CD14-positive monocyte (primary cell): ENCODE measurements around the gene RAB28. TPM values are rescaled to one million over a fixed set of nuclear protein-coding genes. Genes with fewer than 3 reads are reported as not detected.
"Not testable (repeated sequence)": the region's sequence is repeated elsewhere in the genome, so short reads cannot be mapped to it uniquely, and the experiment has no call there.

Source experiments
- DNase-seq, 3 donors: peaks; one replicate each; pipeline ENCODE4 v3.0.0-alpha.2; 2011 to 2022
- H2AFZ ChIP-seq: 2 replicates; pipeline ENCODE4 v1.6.0; 2012; ENCODE audit warnings: mild to moderate bottlenecking, low read depth, low read length, inconsistent platforms; ENCODE audit not compliant: insufficient read depth, poor library complexity, severe bottlenecking
- H3K27ac ChIP-seq, 2 donors: 1 replicate in 1 of 2; 2 replicates in 1 of 2; pipeline ENCODE4 v1.5.1; 2012 to 2013; ENCODE audit warnings: low read length in 2 of 2, control low read depth in 1 of 2, inconsistent platforms in 1 of 2, low read depth in 1 of 2, mild to moderate bottlenecking in 1 of 2
- H3K27me3 ChIP-seq, 2 donors: one replicate each; pipeline versions ENCODE4 v1.6.0 to v1.6.1; 2011 to 2013; ENCODE audit warnings: low read length in 2 of 2; ENCODE audit not compliant: control insufficient read depth in 2 of 2, insufficient read depth in 2 of 2
- H3K36me3 ChIP-seq, 2 donors: replicated peaks in 1 of 2; 1 replicate in 1 of 2; 2 replicates in 1 of 2; pipeline versions ENCODE4 v1.5.1 to v1.6.1; 2012 to 2013; ENCODE audit warnings: low read length in 2 of 2, control low read depth in 1 of 2, inconsistent platforms in 1 of 2, mild to moderate bottlenecking in 1 of 2; ENCODE audit not compliant: insufficient read depth in 2 of 2, control insufficient read depth in 1 of 2
- H3K4me1 ChIP-seq, 2 donors: 1 replicate in 1 of 2; 2 replicates in 1 of 2; pipeline versions ENCODE4 v1.5.1 to v1.6.1; 2012 to 2013; ENCODE audit warnings: low read length in 2 of 2, control low read depth in 1 of 2, inconsistent platforms in 1 of 2, mild to moderate bottlenecking in 1 of 2, moderate library complexity in 1 of 2; ENCODE audit not compliant: insufficient read depth in 2 of 2, control insufficient read depth in 1 of 2
- H3K4me2 ChIP-seq: replicated peaks from 2 replicates; pipeline ENCODE3; 2012; ENCODE audit warnings: low read length, moderate library complexity, mild to moderate bottlenecking; ENCODE audit not compliant: poor library complexity, severe bottlenecking; ENCODE audit errors: extremely low read depth
- H3K4me3 ChIP-seq, 3 experiments: fragments of 200-600 bp in 1 of 3; sonication (generic) in 1 of 3; replicated peaks in 1 of 3; 1 replicate in 2 of 3; 2 replicates in 1 of 3; pipeline ENCODE4 v1.5.1; 2011 to 2013; ENCODE audit warnings: low read length in 3 of 3, mild to moderate bottlenecking in 3 of 3, control low read depth in 2 of 3, low read depth in 2 of 3, inconsistent platforms in 1 of 3, moderate library complexity in 1 of 3
- H3K79me2 ChIP-seq: 2 replicates; pipeline ENCODE4 v1.6.0; 2012; ENCODE audit warnings: mild to moderate bottlenecking, control low read depth, inconsistent platforms, low read length, moderate library complexity; ENCODE audit not compliant: insufficient read depth
- H3K9ac ChIP-seq: 2 replicates; pipeline ENCODE4 v1.6.0; 2017; ENCODE audit warnings: low read length, mild to moderate bottlenecking; ENCODE audit not compliant: insufficient read depth, poor library complexity, severe bottlenecking
- H3K9me3 ChIP-seq, 2 donors: replicated peaks in 1 of 2; 1 replicate in 1 of 2; 2 replicates in 1 of 2; pipeline versions ENCODE4 v1.5.1 to v1.6.1; 2012 to 2013; ENCODE audit warnings: low read length in 2 of 2, control low read depth in 1 of 2; ENCODE audit not compliant: control insufficient read depth in 1 of 2, insufficient read depth in 1 of 2
- H4K20me1 ChIP-seq: 2 replicates; pipeline ENCODE4 v1.6.0; 2012; ENCODE audit warnings: mild to moderate bottlenecking, low read length, control low read depth, moderate library complexity; ENCODE audit not compliant: insufficient read depth
- H3K27ac Mint-ChIP-seq, 7 donors: one replicate each; pipeline ENCODE4 v1.8.0; 2020; ENCODE audit warnings: mild to moderate bottlenecking in 7 of 7, mixed read lengths in 7 of 7, moderate library complexity in 6 of 7, inconsistent platforms in 2 of 7
- H3K27me3 Mint-ChIP-seq, 3 donors: one replicate each; pipeline ENCODE4 v1.8.0; 2021 to 2022; ENCODE audit warnings: low read depth in 3 of 3, mild to moderate bottlenecking in 3 of 3, mixed read lengths in 3 of 3, moderate library complexity in 3 of 3, inconsistent platforms in 1 of 3
- H3K36me3 Mint-ChIP-seq, 2 donors: one replicate each; pipeline ENCODE4 v1.8.0; 2020; ENCODE audit warnings: mixed read lengths in 2 of 2, inconsistent platforms in 1 of 2, mild to moderate bottlenecking in 1 of 2
- H3K4me1 Mint-ChIP-seq: one replicate; pipeline ENCODE4 v1.8.0; 2020; ENCODE audit warnings: mild to moderate bottlenecking, mixed read lengths
- H3K4me3 Mint-ChIP-seq, 2 donors: one replicate each; pipeline ENCODE4 v1.8.0; 2020; ENCODE audit warnings: mild to moderate bottlenecking in 2 of 2, mixed read lengths in 2 of 2, moderate library complexity in 1 of 2
- H3K9me3 Mint-ChIP-seq, 7 donors: one replicate each; pipeline ENCODE4 v1.8.0; 2020 to 2022; ENCODE audit warnings: mixed read lengths in 7 of 7, mild to moderate bottlenecking in 6 of 7, moderate library complexity in 6 of 7, inconsistent platforms in 2 of 7
- CTCF ChIP-seq: fragments of 200-600 bp; IDR thresholded peaks from one replicate; pipeline ENCODE4 v1.8.0; 2022; ENCODE audit warnings: antibody characterized with exemption, mild to moderate bottlenecking
- WGBS: methylation state at CpG from one replicate; pipeline ENCODE4 v1.1.5; 2013; ENCODE audit warnings: missing lambda C conversion rate; ENCODE audit not compliant: insufficient coverage; 5-methylcytosine and 5-hydroxymethylcytosine counted together
- intact Hi-C, 2 donors: fragments of 100-400 bp; cut with micrococcal nuclease; formaldehyde crosslinking; loops; one replicate each; pipeline versions ENCODE4 v1.15.0 to v1.15.1; 2023
- polyA plus RNA-seq, 3 donors: library from polyadenylated mRNA; depleted of rRNA in 1 of 3; unstranded in 2 of 3; stranded (reverse) in 1 of 3; fragments of 300-500 nt in 2 of 3; fragments of >200 nt in 1 of 3; fragmentation: Illumina TruSeq in 2 of 3; gene quantifications; 1 replicate in 2 of 3; 2 replicates in 1 of 3; pipeline ENCODE4 v1.2.3, GENCODE V29; 2012 to 2021

The RAB28 gene
- polyA plus RNA-seq, 3 donors: 7.6 to 18.0 (median 17.8) TPM

- Histone ChIP-seq H3K4me2 (no peak overlapping the region), H3K79me2 (no peaks in the 10 kb centered on the region), H3K9me3 (no peaks in the 10 kb centered on the region), H3K4me1 (no peaks in the 10 kb centered on the region), H2AFZ (no peak overlapping the region), H3K27ac (no peak overlapping the region), H4K20me1 (no peaks in the 10 kb centered on the region), H3K27me3 (no peaks in the 10 kb centered on the region), H3K9ac (no peak overlapping the region), H3K4me3 (no peak overlapping the region), H3K36me3 (no peaks in the 10 kb centered on the region)
- no peaks in the 10 kb centered on the region for H3K36me3 Mint-ChIP-seq
- no peaks in the 10 kb centered on the region for H3K4me1 Mint-ChIP-seq
- no peak overlapping the region for H3K27ac Mint-ChIP-seq
- DNase-seq: no peak
- intact Hi-C loops: no loop called here
- TF ChIP-seq CTCF: no peak
- peaks cover 0 to 2% (median 0%) of the 10 kb centered on the region in 7 donors for H3K9me3 Mint-ChIP-seq
- H3K4me3 Mint-ChIP-seq: no peak overlapping the region
- no peaks in the 10 kb centered on the region for H3K27me3 Mint-ChIP-seq
Observed at GRCh38 chr4:13399257-13399656, 84.9 kb downstream of the RAB28 start.

GRCh38 chr4:13396161-13396560 lies 88.0 kb downstream of the RAB28 start:
- no peaks in the 10 kb centered on the region for H3K4me1 Mint-ChIP-seq
- H3K4me2 ChIP-seq: no peak overlapping the region
- H4K20me1 ChIP-seq: no peaks in the 10 kb centered on the region
- H2AFZ ChIP-seq: no peak overlapping the region
- no CpG with 5 or more reads among the region's 1 CpG for WGBS
- H3K9ac ChIP-seq: no peak overlapping the region
- H3K79me2 ChIP-seq: no peaks in the 10 kb centered on the region
- H3K27me3 ChIP-seq: no peaks in the 10 kb centered on the region
- intact Hi-C loops: no loop called here
- H3K36me3 ChIP-seq: no peaks in the 10 kb centered on the region
- TF ChIP-seq CTCF: no peak
- H3K27ac Mint-ChIP-seq: no peak overlapping the region
- peaks cover under 1 to 1% of the 10 kb centered on the region in 2 donors for H3K36me3 Mint-ChIP-seq
- no peak overlapping the region for H3K27ac ChIP-seq
- H3K9me3 ChIP-seq: no peaks in the 10 kb centered on the region
- H3K4me3 ChIP-seq: no peak overlapping the region
- H3K4me3 Mint-ChIP-seq: no peak overlapping the region
- H3K4me1 ChIP-seq: no peaks in the 10 kb centered on the region
- DNase-seq: no peak
- peaks cover 0 to 5% (median 3%) of the 10 kb centered on the region in 7 donors for H3K9me3 Mint-ChIP-seq
- no peaks in the 10 kb centered on the region for H3K27me3 Mint-ChIP-seq

- H3K4me2 ChIP-seq, H3K36me3 ChIP-seq, H3K27me3 Mint-ChIP-seq, H3K79me2 ChIP-seq, H3K9ac ChIP-seq, intact Hi-C loops, H3K36me3 Mint-ChIP-seq, H3K4me3 Mint-ChIP-seq, H3K4me1 ChIP-seq, H3K27me3 ChIP-seq, H2AFZ ChIP-seq, H3K4me3 ChIP-seq, H4K20me1 ChIP-seq, H3K9me3 ChIP-seq, H3K27ac Mint-ChIP-seq, H3K27ac ChIP-seq, DNase-seq: not testable (repeated sequence)
- H3K9me3 Mint-ChIP-seq: peaks cover 5 to 19% (median 7%) of the 10 kb centered on the region in 7 donors
- WGBS: no CpG with 5 or more reads among the region's 4 CpGs
- peaks cover 11% of the 10 kb centered on the region for H3K4me1 Mint-ChIP-seq
Observed at GRCh38 chr4:13389901-13390300, 94.2 kb downstream of the RAB28 start.
